Panc1 (cell line): ENCODE results near the gene SDK2. TPM values are rescaled to one million over a fixed set of nuclear protein-coding genes. Genes with fewer than 3 reads are reported as not detected.

Experiments
- ATAC-seq: fragments of 200-7000 bp; cut with Tn5 transposase; 2 replicates; pipeline ENCODE4 v1.9.1; 2020; ENCODE audit warnings: mild to moderate bottlenecking, moderate library complexity
- BruUV-seq: library from RNA; stranded (reverse); fragments of 400-500 nt; replicated peaks from 2 replicates; lab custom pipeline; 2021; lab: Mats Ljungman, UMichigan
- CTCF ChIA-PET: fragments of 300-600 bp; sonication (Branson Sonifier 250); formaldehyde crosslinking; loops from one replicate; lab custom pipeline; 2022; ENCODE audit warnings: antibody characterized with exemption; lab: Charles Lee
- POLR2A ChIA-PET: fragments of 300-600 bp; sonication (Branson Sonifier 250); formaldehyde crosslinking; loops from one replicate; lab custom pipeline; 2022; ENCODE audit warnings: antibody characterized with exemption; lab: Charles Lee
- DNase-seq: peaks from one replicate; pipeline ENCODE4 v3.0.0-alpha.2; 2010; ENCODE audit warnings: low read depth, low spot score
- H3K27ac ChIP-seq: 2 replicates; pipeline ENCODE4 v1.5.1; 2011; ENCODE audit warnings: mild to moderate bottlenecking, low read length, inconsistent platforms
- H3K27me3 ChIP-seq: fragments of 200-500 bp; sonication (Bioruptor generic); 2 replicates; pipeline ENCODE4 v1.6.0; 2014; ENCODE audit warnings: low read length, inconsistent platforms; ENCODE audit not compliant: control insufficient read depth, insufficient read depth
- H3K36me3 ChIP-seq: fragments of 200-500 bp; sonication (Bioruptor generic); 2 replicates; pipeline ENCODE4 v1.5.1; 2014; ENCODE audit warnings: inconsistent platforms, mild to moderate bottlenecking, low read length, moderate library complexity; ENCODE audit not compliant: control insufficient read depth, insufficient read depth
- H3K4me1 ChIP-seq: 2 replicates; pipeline ENCODE4 v1.5.1; 2011; ENCODE audit warnings: inconsistent platforms, mild to moderate bottlenecking, low read length, moderate library complexity; ENCODE audit not compliant: control insufficient read depth, insufficient read depth
- H3K4me3 ChIP-seq, 2 experiments: 2 replicates each; pipeline ENCODE4 v1.5.1; 2011 to 2012; ENCODE audit warnings: low read depth in 2 of 2, low read length in 2 of 2, mild to moderate bottlenecking in 2 of 2, inconsistent platforms in 1 of 2, moderate library complexity in 1 of 2
- H3K9me3 ChIP-seq: fragments of 200-500 bp; sonication (Bioruptor generic); 2 replicates; pipeline ENCODE4 v1.5.1; 2014; ENCODE audit warnings: low read depth, mild to moderate bottlenecking, inconsistent platforms, low read length, moderate library complexity; ENCODE audit not compliant: control insufficient read depth, insufficient read depth
- POLR2AphosphoS5 ChIP-seq: IDR thresholded peaks from 2 replicates; pipeline ENCODE4 v1.6.1; 2012; ENCODE audit warnings: mild to moderate bottlenecking, low read depth, low read length, moderate library complexity
- SIN3A ChIP-seq: IDR thresholded peaks from 2 replicates; pipeline ENCODE4 v1.6.1; 2012; ENCODE audit warnings: low read depth, mild to moderate bottlenecking, low read length, moderate library complexity, borderline replicate concordance; ENCODE audit not compliant: insufficient read depth
- TCF7L2 ChIP-seq: IDR thresholded peaks from 2 replicates; pipeline ENCODE4 v1.6.1; 2011; ENCODE audit warnings: mild to moderate bottlenecking, low read depth, low read length, inconsistent platforms
- in situ Hi-C: cut with HindIII; loops from 2 replicates; pipeline ENCODE4 v1.10.0; 2016; ENCODE audit warnings: low sequenced_read_pairs, low pct_unique_long_range_greater_than_20kb
- intact Hi-C: fragments of 100-400 bp; cut with micrococcal nuclease; formaldehyde crosslinking; loops from one replicate; pipeline ENCODE4 v1.10.0; 2022; ENCODE audit not compliant: unreplicated experiment
- total RNA-seq: library from RNA; stranded (reverse); gene quantifications from one replicate; pipeline ENCODE4 v1.2.1, GENCODE V29; 2021; ENCODE audit not compliant: unreplicated experiment
- TF ChIP-seq, protein P1 (sequence below), 2 experiments: IDR thresholded peaks; 2 replicates each; pipeline ENCODE4 v1.6.1; 2011 to 2012; ENCODE audit warnings: low read depth in 2 of 2, control low read depth in 1 of 2, low read length in 1 of 2, mild to moderate bottlenecking in 1 of 2, moderate library complexity in 1 of 2; ENCODE audit not compliant: insufficient read depth in 1 of 2
- TF ChIP-seq, protein P2 (sequence below): fragments of 450-650 bp; IDR thresholded peaks from 2 replicates; pipeline ENCODE4 v1.5.1; 2017; ENCODE audit warnings: mild to moderate bottlenecking

SDK2 gene
- total RNA-seq, 1 experiment from 2014 or later: 0.41 TPM

DNA sequence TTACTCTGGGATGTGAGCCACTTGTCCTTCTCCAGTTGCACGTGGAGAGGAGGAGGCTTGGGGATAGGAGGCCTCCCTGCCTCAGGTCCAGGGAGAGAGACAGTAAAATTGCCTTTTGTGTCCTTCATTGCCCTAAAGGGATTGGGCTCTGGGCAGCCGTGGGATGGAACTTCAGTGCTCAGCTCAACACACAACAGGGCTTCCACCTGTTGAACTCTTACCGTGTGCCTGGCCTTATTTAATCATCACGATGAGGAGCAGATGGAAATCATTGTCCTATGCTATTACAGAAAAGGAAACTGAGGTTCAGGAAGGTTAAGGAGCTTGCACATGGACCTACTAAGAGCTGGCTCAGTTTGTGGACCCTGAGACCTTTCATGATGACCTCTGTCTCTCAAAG lies 240.0 kb downstream of the SDK2 start:
- Histone ChIP-seq H3K4me1 (no peaks in the 10 kb centered on the region), H3K9me3 (no peaks in the 10 kb centered on the region), H3K36me3 (no peaks in the 10 kb centered on the region), H3K4me3 (no peak overlapping the region), H3K27me3 (no peaks in the 10 kb centered on the region), H3K27ac (no peak overlapping the region)
- in situ Hi-C loops: no loop called here
- DNase-seq: no peak
- no peak for ATAC-seq
- TF ChIP-seq, protein P1, sequence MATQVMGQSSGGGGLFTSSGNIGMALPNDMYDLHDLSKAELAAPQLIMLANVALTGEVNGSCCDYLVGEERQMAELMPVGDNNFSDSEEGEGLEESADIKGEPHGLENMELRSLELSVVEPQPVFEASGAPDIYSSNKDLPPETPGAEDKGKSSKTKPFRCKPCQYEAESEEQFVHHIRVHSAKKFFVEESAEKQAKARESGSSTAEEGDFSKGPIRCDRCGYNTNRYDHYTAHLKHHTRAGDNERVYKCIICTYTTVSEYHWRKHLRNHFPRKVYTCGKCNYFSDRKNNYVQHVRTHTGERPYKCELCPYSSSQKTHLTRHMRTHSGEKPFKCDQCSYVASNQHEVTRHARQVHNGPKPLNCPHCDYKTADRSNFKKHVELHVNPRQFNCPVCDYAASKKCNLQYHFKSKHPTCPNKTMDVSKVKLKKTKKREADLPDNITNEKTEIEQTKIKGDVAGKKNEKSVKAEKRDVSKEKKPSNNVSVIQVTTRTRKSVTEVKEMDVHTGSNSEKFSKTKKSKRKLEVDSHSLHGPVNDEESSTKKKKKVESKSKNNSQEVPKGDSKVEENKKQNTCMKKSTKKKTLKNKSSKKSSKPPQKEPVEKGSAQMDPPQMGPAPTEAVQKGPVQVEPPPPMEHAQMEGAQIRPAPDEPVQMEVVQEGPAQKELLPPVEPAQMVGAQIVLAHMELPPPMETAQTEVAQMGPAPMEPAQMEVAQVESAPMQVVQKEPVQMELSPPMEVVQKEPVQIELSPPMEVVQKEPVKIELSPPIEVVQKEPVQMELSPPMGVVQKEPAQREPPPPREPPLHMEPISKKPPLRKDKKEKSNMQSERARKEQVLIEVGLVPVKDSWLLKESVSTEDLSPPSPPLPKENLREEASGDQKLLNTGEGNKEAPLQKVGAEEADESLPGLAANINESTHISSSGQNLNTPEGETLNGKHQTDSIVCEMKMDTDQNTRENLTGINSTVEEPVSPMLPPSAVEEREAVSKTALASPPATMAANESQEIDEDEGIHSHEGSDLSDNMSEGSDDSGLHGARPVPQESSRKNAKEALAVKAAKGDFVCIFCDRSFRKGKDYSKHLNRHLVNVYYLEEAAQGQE (IDR thresholded peaks at IDR 0.05; ENCODE audit: insufficient read depth in 1 of 2, low read depth in 2 of 2, low read length in 1 of 2): no peak
- TF ChIP-seq TCF7L2: no peak
- TF ChIP-seq SIN3A: no peak
- TF ChIP-seq POLR2AphosphoS5: no peak
- TF ChIP-seq, protein P2, sequence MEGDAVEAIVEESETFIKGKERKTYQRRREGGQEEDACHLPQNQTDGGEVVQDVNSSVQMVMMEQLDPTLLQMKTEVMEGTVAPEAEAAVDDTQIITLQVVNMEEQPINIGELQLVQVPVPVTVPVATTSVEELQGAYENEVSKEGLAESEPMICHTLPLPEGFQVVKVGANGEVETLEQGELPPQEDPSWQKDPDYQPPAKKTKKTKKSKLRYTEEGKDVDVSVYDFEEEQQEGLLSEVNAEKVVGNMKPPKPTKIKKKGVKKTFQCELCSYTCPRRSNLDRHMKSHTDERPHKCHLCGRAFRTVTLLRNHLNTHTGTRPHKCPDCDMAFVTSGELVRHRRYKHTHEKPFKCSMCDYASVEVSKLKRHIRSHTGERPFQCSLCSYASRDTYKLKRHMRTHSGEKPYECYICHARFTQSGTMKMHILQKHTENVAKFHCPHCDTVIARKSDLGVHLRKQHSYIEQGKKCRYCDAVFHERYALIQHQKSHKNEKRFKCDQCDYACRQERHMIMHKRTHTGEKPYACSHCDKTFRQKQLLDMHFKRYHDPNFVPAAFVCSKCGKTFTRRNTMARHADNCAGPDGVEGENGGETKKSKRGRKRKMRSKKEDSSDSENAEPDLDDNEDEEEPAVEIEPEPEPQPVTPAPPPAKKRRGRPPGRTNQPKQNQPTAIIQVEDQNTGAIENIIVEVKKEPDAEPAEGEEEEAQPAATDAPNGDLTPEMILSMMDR: no peak
- intact Hi-C loops: no loop called here
- CTCF ChIA-PET: interaction anchor here (0.5 kb wide), 1 partner anchor 17 kb away, joined by 7 read pairs; no protein-coding TSS in a partner anchor
- BruUV-seq: no TSS peak
- POLR2A ChIA-PET: no interaction called here

DNA sequence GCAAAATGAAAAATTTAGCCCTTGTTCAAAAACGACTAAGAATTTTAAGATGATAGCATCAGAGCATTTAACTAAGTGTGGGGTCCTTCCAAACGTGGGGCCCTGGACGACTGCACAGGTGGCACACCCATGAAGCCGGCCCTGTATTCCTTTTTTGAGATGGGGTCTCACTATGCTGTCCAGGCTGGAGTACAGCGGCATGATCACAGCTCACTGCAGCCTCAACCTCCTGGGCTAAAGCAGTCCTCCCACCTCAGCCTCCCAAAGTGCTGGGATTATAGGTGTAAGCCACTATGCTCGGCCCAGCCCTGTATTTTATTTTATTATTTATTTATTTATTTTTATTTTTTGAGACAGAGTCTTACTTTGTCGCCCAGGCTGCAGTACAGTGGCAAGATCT lies 241.8 kb downstream of the SDK2 start:
- TF ChIP-seq, protein P1 (IDR thresholded peaks at IDR 0.05; ENCODE audit: insufficient read depth in 1 of 2, low read depth in 2 of 2, low read length in 1 of 2): no peak
- TF ChIP-seq TCF7L2 (no peak), POLR2AphosphoS5 (no peak), SIN3A (no peak)
- TF ChIP-seq, protein P2: no peak
- intact Hi-C loops: no loop called here
- POLR2A ChIA-PET: interaction anchor here (0.6 kb wide), 1 partner anchor 20 kb away, joined by 6 read pairs; no protein-coding TSS in a partner anchor

More for the DNA sequence above, 241.8 kb downstream of the SDK2 start:
- no peaks in the 10 kb centered on the region for H3K27me3 ChIP-seq
- H3K4me1 ChIP-seq: no peaks in the 10 kb centered on the region
- ATAC-seq (no peak), DNase-seq (no peak)
- in situ Hi-C loops: no loop called here
- H3K9me3 ChIP-seq: no peaks in the 10 kb centered on the region
- CTCF ChIA-PET: interaction anchor here (0.6 kb wide), 1 partner anchor 674 kb away, joined by 3 read pairs; no protein-coding TSS in a partner anchor
- H3K36me3 ChIP-seq: no peaks in the 10 kb centered on the region
- no peak overlapping the region for H3K27ac ChIP-seq
- no peak overlapping the region for H3K4me3 ChIP-seq
- BruUV-seq: no TSS peak
